ENCODE data around the gene LKAAEAR1. TPM values are rescaled to one million over a fixed set of nuclear protein-coding genes. Genes with fewer than 3 reads are reported as not detected.

LKAAEAR1 gene
- total and polyA plus RNA-seq, 2 of the 13 experiments (the other 11 are each of a cell fraction or from before 2014, with no cell fraction given) = not detected

DNA sequence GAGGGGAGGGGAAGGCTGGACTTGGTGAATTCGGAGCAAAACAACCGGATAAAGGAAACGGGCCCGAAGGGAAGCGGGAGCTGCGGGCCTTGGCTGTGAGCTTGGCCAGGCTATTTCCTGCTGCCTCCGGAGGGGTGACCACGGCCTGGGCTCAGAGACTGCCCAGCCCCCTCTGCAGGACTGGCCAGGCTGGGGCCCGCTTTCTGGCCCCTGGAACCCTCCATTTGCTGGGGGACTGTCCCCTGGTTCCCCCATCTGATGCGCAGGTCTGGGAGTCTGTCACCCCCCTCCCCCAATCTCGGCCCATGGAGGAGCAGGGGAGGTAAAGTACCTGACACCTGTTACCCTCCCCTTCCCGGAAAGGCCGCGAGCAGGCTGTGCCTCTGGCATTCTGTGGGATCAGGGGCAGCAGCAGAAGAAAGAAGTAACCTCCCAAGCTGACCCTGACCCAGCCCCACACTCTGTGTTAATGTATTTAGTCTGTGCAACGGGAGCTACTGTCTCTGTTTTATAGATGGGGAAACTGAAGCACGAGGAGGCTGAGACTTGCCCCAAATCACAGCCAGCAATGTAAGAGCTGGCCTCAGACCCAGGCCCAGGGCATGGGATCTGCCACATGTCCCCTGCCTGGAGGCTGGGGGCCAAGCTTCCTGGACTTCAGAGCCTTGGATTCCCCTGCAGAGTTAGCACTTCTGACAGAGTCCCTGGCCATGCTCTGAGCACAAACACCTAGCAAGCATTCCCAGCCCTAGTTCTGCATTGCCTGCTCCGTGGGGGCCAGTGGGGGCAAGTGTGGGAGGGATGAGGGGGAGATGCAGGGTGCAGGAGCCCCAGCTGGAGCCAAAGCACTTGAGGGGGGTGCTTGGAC lies 44.7 kb downstream of the LKAAEAR1 start (continued):
- TF ChIP-seq MXD4 (CRISPR knock-in tag; IDR thresholded peaks at IDR 0.05) (no peak), GPN1 (CRISPR knock-in tag; IDR thresholded peaks at IDR 0.05; ENCODE audit: borderline replicate concordance) (no peak), ZFP36L2 (CRISPR knock-in tag; IDR thresholded peaks at IDR 0.05) (no peak), HDAC6 (IDR thresholded peaks at IDR 0.05; ENCODE audit: low read depth, low read length) (no peak), AGO1 (IDR thresholded peaks at IDR 0.05; ENCODE audit: low read depth, low read length, poor library complexity, severe bottlenecking) (peak; percentile 20), ZNF337 (CRISPR knock-in tag; IDR thresholded peaks at IDR 0.05; ENCODE audit: borderline replicate concordance, low read depth) (peak; percentile 20; the same call in 1 of the 2 replicates), ZNF558 (CRISPR knock-in tag; IDR thresholded peaks at IDR 0.05; ENCODE audit: borderline replicate concordance) (0 out of 2 replicates have a peak, but pooled peaks have one; percentile 12), ZC3H4 (CRISPR knock-in tag; IDR thresholded peaks at IDR 0.05; ENCODE audit: borderline replicate concordance) (no peak; the same call in 1 of the 2 replicates)
- TF ChIP-seq, protein P1, sequence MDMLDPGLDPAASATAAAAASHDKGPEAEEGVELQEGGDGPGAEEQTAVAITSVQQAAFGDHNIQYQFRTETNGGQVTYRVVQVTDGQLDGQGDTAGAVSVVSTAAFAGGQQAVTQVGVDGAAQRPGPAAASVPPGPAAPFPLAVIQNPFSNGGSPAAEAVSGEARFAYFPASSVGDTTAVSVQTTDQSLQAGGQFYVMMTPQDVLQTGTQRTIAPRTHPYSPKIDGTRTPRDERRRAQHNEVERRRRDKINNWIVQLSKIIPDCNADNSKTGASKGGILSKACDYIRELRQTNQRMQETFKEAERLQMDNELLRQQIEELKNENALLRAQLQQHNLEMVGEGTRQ (IDR thresholded peaks at IDR 0.05; ENCODE audit: low read depth, low read length) = no peak
- TF ChIP-seq, protein P1 (CRISPR knock-in tag; IDR thresholded peaks at IDR 0.05; ENCODE audit: borderline replicate concordance) = no peak
- TF ChIP-seq, protein P2, sequence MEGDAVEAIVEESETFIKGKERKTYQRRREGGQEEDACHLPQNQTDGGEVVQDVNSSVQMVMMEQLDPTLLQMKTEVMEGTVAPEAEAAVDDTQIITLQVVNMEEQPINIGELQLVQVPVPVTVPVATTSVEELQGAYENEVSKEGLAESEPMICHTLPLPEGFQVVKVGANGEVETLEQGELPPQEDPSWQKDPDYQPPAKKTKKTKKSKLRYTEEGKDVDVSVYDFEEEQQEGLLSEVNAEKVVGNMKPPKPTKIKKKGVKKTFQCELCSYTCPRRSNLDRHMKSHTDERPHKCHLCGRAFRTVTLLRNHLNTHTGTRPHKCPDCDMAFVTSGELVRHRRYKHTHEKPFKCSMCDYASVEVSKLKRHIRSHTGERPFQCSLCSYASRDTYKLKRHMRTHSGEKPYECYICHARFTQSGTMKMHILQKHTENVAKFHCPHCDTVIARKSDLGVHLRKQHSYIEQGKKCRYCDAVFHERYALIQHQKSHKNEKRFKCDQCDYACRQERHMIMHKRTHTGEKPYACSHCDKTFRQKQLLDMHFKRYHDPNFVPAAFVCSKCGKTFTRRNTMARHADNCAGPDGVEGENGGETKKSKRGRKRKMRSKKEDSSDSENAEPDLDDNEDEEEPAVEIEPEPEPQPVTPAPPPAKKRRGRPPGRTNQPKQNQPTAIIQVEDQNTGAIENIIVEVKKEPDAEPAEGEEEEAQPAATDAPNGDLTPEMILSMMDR (CRISPR knock-in tag; IDR thresholded peaks at IDR 0.05) = 0 out of 2 replicates have a peak, but pooled peaks have one; percentile 1
- TF ChIP-seq, protein P3, sequence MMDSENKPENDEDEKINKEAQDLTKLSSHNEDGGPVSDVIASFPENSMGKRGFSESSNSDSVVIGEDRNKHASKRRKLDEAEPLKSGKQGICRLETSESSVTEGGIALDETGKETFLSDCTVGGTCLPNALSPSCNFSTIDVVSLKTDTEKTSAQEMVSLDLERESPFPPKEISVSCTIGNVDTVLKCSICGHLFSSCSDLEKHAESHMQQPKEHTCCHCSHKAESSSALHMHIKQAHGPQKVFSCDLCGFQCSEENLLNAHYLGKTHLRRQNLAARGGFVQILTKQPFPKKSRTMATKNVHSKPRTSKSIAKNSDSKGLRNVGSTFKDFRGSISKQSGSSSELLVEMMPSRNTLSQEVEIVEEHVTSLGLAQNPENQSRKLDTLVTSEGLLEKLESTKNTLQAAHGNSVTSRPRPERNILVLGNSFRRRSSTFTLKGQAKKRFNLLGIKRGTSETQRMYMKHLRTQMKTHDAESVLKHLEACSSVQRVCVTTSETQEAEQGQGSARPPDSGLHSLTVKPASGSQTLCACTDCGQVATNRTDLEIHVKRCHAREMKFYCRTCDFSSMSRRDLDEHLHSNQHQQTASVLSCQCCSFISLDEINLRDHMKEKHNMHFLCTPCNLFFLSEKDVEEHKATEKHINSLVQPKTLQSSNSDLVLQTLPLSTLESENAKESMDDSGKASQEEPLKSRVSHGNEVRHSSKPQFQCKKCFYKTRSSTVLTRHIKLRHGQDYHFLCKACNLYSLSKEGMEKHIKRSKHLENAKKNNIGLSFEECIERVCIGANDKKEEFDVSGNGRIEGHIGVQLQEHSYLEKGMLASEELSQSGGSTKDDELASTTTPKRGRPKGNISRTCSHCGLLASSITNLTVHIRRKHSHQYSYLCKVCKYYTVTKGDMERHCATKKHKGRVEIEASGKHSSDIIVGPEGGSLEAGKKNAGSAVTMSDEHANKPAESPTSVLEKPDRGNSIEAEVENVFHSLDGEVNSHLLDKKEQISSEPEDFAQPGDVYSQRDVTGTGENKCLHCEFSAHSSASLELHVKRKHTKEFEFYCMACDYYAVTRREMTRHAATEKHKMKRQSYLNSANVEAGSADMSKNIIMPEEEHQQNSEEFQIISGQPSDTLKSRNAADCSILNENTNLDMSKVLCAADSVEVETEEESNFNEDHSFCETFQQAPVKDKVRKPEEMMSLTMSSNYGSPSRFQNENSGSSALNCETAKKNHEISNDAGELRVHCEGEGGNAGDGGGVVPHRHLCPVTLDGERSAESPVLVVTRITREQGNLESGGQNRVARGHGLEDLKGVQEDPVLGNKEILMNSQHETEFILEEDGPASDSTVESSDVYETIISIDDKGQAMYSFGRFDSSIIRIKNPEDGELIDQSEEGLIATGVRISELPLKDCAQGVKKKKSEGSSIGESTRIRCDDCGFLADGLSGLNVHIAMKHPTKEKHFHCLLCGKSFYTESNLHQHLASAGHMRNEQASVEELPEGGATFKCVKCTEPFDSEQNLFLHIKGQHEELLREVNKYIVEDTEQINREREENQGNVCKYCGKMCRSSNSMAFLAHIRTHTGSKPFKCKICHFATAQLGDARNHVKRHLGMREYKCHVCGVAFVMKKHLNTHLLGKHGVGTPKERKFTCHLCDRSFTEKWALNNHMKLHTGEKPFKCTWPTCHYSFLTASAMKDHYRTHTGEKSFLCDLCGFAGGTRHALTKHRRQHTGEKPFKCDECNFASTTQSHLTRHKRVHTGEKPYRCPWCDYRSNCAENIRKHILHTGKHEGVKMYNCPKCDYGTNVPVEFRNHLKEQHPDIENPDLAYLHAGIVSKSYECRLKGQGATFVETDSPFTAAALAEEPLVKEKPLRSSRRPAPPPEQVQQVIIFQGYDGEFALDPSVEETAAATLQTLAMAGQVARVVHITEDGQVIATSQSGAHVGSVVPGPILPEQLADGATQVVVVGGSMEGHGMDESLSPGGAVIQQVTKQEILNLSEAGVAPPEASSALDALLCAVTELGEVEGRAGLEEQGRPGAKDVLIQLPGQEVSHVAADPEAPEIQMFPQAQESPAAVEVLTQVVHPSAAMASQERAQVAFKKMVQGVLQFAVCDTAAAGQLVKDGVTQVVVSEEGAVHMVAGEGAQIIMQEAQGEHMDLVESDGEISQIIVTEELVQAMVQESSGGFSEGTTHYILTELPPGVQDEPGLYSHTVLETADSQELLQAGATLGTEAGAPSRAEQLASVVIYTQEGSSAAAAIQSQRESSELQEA (CRISPR knock-in tag; IDR thresholded peaks at IDR 0.05; ENCODE audit: not compliant biosample characterization) = peak; percentile 61
- TF ChIP-seq, protein P4, sequence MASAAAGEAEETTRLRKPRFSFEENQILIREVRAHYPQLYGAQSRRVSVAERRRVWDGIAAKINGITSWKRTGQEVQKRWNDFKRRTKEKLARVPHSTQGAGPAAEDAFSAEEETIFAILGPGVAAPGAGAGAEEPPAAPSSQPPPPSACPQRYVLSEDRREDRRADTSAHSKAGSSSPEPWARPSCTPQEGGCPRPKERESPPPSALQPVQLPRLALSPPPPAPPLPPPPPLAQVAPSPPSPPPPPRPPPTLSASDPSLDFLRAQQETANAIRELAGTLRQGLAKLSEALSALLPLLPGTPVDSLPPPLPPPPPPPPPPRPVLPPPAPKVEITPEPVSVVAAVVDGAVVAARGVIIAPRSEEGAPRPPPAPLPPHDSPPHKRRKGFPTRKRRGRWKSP (CRISPR knock-in tag; IDR thresholded peaks at IDR 0.05) = no peak

All from HepG2 (cell line).